Measurements from ENCODE around the gene PUSL1.
A peak's percentile ranks its signal among the peaks of the same experiment; 100 is the strongest.

PUSL1 gene

GRCh38 chr1:1354271-1355247, 46.2 kb downstream of the PUSL1 start:
- DNase-seq, result peak; percentile 46

DNA sequence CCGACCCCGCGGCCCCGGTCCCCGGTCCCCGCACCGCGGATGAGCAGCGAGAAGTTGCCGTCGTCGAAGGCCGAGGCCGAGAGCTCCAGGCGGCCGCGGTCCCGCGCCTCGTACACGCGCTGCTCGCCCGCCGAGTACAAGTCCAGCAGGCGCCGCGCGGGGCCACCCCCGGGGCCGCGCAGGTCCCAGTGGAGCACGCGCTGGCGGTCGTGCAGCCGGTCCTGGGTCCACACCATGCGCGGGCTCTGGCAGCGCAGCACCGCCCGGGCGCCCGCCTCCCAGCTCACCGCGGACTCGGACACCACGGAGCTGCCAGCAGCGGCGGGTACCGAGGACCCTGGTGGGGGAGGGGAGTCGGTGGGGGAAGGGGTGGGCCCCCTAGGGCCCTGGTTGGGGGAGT, 47.0 kb downstream of the PUSL1 start:
- DNase-seq, result no peak

- no peak for DNase-seq
Observed at GRCh38 chr1:1356166-1356795, 47.9 kb downstream of the PUSL1 start.

- DNase-seq, result no peak
Observed at GRCh38 chr1:1356796-1357401, 48.5 kb downstream of the PUSL1 start.

GRCh38 chr1:1357871-1358432, 49.6 kb downstream of the PUSL1 start:
- no peak for DNase-seq

GRCh38 chr1:1358433-1359271, 50.3 kb downstream of the PUSL1 start, which contains the start of gene MXRA8:
MXRA8 (minus strand) TSS chr1:1358555; CDS start chr1:1358504, 51 bp downstream.
- peak; percentile 14 for DNase-seq

GRCh38 chr1:1359308-1359663, 50.9 kb downstream of the PUSL1 start:
- peak; percentile 25 for DNase-seq

GRCh38 chr1:1359664-1360468, 51.5 kb downstream of the PUSL1 start:
- DNase-seq, result no peak

GRCh38 chr1:1360506-1361169, 52.2 kb downstream of the PUSL1 start:
- DNase-seq, result no peak

Data from activated CD8-positive, alpha-beta memory T cell treated with anti-CD3 and anti-CD28 coated beads, Interleukin-2, amount 50 U/mL, for 4 hours (primary cell).